Panc1 (cell line): ENCODE data around the gene WWOX.

Experiments
- CTCF ChIP-seq: fragments of 450-650 bp; IDR thresholded peaks from 2 replicates; pipeline ENCODE4 v1.5.1; 2017; ENCODE audit warnings: mild to moderate bottlenecking
- SIN3A ChIP-seq: IDR thresholded peaks from 2 replicates; pipeline ENCODE4 v1.6.1; 2012; ENCODE audit warnings: low read depth, mild to moderate bottlenecking, low read length, moderate library complexity, borderline replicate concordance; ENCODE audit not compliant: insufficient read depth

- no peak for TF ChIP-seq SIN3A
- no peak for TF ChIP-seq CTCF
Measured at GRCh38 chr16:78221892-78222291, 122.4 kb downstream of the WWOX start.
